SK-N-SH treated with all-trans-retinoic acid at 6 μM for 48 hours (cell line): Measurements from ENCODE around the gene TASOR2.

Source experiments
- ATAC-seq: fragments of 200-7000 bp; cut with Tn5 transposase; 3 replicates; pipeline ENCODE4 v1.9.1; 2020; ENCODE audit warnings: mild to moderate bottlenecking, moderate library complexity
- BACH2 ChIP-seq: fragments of 250-450 bp; sonication (Bioruptor Pico); IDR thresholded peaks from 2 replicates; pipeline ENCODE4 v1.9.0; 2021; ENCODE audit warnings: mild to moderate bottlenecking, borderline replicate concordance
- CREB5 ChIP-seq: fragments of 250-450 bp; sonication (Bioruptor Pico); IDR thresholded peaks from 2 replicates; pipeline ENCODE4 v1.5.1; 2020; ENCODE audit warnings: low read depth, mild to moderate bottlenecking, moderate library complexity
- CSDC2 ChIP-seq: fragments of 250-450 bp; sonication (Bioruptor Pico); IDR thresholded peaks from 2 replicates; pipeline ENCODE4 v1.5.0; 2020; ENCODE audit warnings: mild to moderate bottlenecking, moderate library complexity
- CSRNP3 ChIP-seq: fragments of 250-450 bp; sonication (Bioruptor Pico); IDR thresholded peaks from 2 replicates; pipeline ENCODE4 v1.5.1; 2021; ENCODE audit warnings: mild to moderate bottlenecking, moderate library complexity
- ESRRG ChIP-seq: fragments of 250-450 bp; sonication (Bioruptor Pico); IDR thresholded peaks from 2 replicates; pipeline ENCODE4 v1.6.1; 2021; ENCODE audit warnings: mild to moderate bottlenecking
- GLIS3 ChIP-seq: fragments of 250-450 bp; sonication (Bioruptor Pico); IDR thresholded peaks from 2 replicates; pipeline ENCODE4 v1.5.0; 2020; ENCODE audit warnings: mild to moderate bottlenecking, moderate library complexity
- ISL1 ChIP-seq: fragments of 250-450 bp; sonication (Bioruptor Pico); IDR thresholded peaks from 2 replicates; pipeline ENCODE4 v2.1.2; 2022; ENCODE audit warnings: mild to moderate bottlenecking, moderate library complexity
- OSR1 ChIP-seq: fragments of 250-450 bp; sonication (Bioruptor Pico); IDR thresholded peaks from 2 replicates; pipeline ENCODE4 v1.8.0; 2022; ENCODE audit warnings: moderate library complexity, mild to moderate bottlenecking, inconsistent platforms
- PATZ1 ChIP-seq: fragments of 250-450 bp; sonication (Bioruptor Pico); IDR thresholded peaks from 2 replicates; pipeline ENCODE4 v1.8.0; 2020; ENCODE audit warnings: mild to moderate bottlenecking, moderate library complexity, borderline replicate concordance
- POU6F1 ChIP-seq: fragments of 250-450 bp; sonication (Bioruptor Pico); IDR thresholded peaks from 2 replicates; pipeline ENCODE4 v1.8.0; 2021; ENCODE audit warnings: low read depth, mild to moderate bottlenecking, moderate library complexity, borderline replicate concordance
- PPARA ChIP-seq: fragments of 250-450 bp; sonication (Bioruptor Pico); IDR thresholded peaks from 2 replicates; pipeline ENCODE4 v1.5.0; 2020; ENCODE audit warnings: mild to moderate bottlenecking, borderline replicate concordance
- RARB ChIP-seq: fragments of 250-450 bp; sonication (Bioruptor Pico); IDR thresholded peaks from 2 replicates; pipeline ENCODE4 v1.8.0; 2021; ENCODE audit warnings: mild to moderate bottlenecking, moderate library complexity
- SNAI2 ChIP-seq: fragments of 250-450 bp; sonication (Bioruptor Pico); IDR thresholded peaks from 2 replicates; pipeline ENCODE4 v1.5.0; 2020; ENCODE audit warnings: mild to moderate bottlenecking, moderate library complexity
- TCF4 ChIP-seq: fragments of 250-450 bp; sonication (Bioruptor Pico); IDR thresholded peaks from 2 replicates; pipeline ENCODE4 v1.8.0; 2021; ENCODE audit warnings: mild to moderate bottlenecking, moderate library complexity, borderline replicate concordance
- TOX ChIP-seq: fragments of 250-450 bp; sonication (Bioruptor Pico); IDR thresholded peaks from 2 replicates; pipeline ENCODE4 v1.8.0; 2021; ENCODE audit warnings: mild to moderate bottlenecking, moderate library complexity, borderline replicate concordance
- ZC3H10 ChIP-seq: fragments of 250-450 bp; sonication (Bioruptor Pico); IDR thresholded peaks from 2 replicates; pipeline ENCODE4 v1.5.1; 2021; ENCODE audit warnings: mild to moderate bottlenecking, moderate library complexity
- ZFP3 ChIP-seq: fragments of 250-450 bp; sonication (Bioruptor Pico); IDR thresholded peaks from 2 replicates; pipeline ENCODE4 v1.5.0; 2020; ENCODE audit warnings: mild to moderate bottlenecking, moderate library complexity
- ZFP30 ChIP-seq: fragments of 450-650 bp; formaldehyde crosslinking; IDR thresholded peaks from 2 replicates; pipeline ENCODE4 v1.5.0; 2022; ENCODE audit warnings: mild to moderate bottlenecking, moderate library complexity
- ZNF565 ChIP-seq: fragments of 450-650 bp; formaldehyde crosslinking; conservative IDR thresholded peaks from 2 replicates; pipeline ENCODE4 v1.5.0; 2020; ENCODE audit warnings: low read depth, mild to moderate bottlenecking, moderate library complexity
- ZNF70 ChIP-seq: fragments of 450-650 bp; formaldehyde crosslinking; IDR thresholded peaks from 2 replicates; pipeline ENCODE4 v1.5.0; 2020; ENCODE audit warnings: mild to moderate bottlenecking, moderate library complexity
- ZNF8 ChIP-seq: fragments of 450-650 bp; formaldehyde crosslinking; IDR thresholded peaks from 2 replicates; pipeline ENCODE4 v1.5.0; 2020; ENCODE audit warnings: mild to moderate bottlenecking, moderate library complexity
- TF ChIP-seq, protein P1 (sequence below): fragments of 250-450 bp; sonication (Bioruptor Pico); IDR thresholded peaks from 2 replicates; pipeline ENCODE4 v1.5.0; 2020; ENCODE audit warnings: mild to moderate bottlenecking, moderate library complexity

TASOR2 gene

GRCh38 chr10:5643346-5644067, 41.1 kb upstream of the TASOR2 start (continued):
- TF ChIP-seq, protein P1, sequence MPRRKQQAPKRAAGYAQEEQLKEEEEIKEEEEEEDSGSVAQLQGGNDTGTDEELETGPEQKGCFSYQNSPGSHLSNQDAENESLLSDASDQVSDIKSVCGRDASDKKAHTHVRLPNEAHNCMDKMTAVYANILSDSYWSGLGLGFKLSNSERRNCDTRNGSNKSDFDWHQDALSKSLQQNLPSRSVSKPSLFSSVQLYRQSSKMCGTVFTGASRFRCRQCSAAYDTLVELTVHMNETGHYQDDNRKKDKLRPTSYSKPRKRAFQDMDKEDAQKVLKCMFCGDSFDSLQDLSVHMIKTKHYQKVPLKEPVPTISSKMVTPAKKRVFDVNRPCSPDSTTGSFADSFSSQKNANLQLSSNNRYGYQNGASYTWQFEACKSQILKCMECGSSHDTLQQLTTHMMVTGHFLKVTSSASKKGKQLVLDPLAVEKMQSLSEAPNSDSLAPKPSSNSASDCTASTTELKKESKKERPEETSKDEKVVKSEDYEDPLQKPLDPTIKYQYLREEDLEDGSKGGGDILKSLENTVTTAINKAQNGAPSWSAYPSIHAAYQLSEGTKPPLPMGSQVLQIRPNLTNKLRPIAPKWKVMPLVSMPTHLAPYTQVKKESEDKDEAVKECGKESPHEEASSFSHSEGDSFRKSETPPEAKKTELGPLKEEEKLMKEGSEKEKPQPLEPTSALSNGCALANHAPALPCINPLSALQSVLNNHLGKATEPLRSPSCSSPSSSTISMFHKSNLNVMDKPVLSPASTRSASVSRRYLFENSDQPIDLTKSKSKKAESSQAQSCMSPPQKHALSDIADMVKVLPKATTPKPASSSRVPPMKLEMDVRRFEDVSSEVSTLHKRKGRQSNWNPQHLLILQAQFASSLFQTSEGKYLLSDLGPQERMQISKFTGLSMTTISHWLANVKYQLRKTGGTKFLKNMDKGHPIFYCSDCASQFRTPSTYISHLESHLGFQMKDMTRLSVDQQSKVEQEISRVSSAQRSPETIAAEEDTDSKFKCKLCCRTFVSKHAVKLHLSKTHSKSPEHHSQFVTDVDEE (CRISPR knock-in tag): no peak

DNA sequence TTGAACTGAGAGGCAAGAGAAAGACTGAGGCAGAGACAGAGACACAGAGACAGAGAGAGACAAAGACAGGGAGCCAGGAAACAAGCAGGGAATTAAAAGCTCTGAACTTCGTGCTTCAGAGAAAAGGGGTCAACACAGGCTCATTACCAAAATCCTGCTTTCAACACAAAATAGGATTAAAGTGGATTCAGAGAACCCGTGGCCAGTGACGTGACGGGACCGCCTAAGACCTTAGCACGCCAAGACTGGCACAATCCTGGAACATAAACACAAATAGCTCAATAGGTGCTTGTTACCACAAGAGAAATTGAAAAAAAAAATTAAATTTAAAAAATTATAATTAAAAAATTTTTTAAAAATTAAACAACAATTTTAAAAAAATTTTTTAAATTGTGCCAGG, 39.7 kb upstream of the TASOR2 start:
- TF ChIP-seq RARB (CRISPR knock-in tag): no peak
- no peak for TF ChIP-seq ISL1 (CRISPR knock-in tag)
- no peak for TF ChIP-seq PATZ1
- no peak for TF ChIP-seq CSDC2 (CRISPR knock-in tag)
- no peak for TF ChIP-seq ESRRG (CRISPR knock-in tag)
- TF ChIP-seq GLIS3 (CRISPR knock-in tag): no peak
- TF ChIP-seq TOX (CRISPR knock-in tag): no peak
- no peak for TF ChIP-seq PPARA (CRISPR knock-in tag)
- no peak for TF ChIP-seq CREB5 (CRISPR knock-in tag)
- TF ChIP-seq SNAI2 (CRISPR knock-in tag): no peak
- no peak for TF ChIP-seq BACH2 (CRISPR knock-in tag)
- TF ChIP-seq ZFP3: no peak
- no peak for TF ChIP-seq ZNF70 (CRISPR knock-in tag)
- TF ChIP-seq OSR1 (CRISPR knock-in tag): no peak
- no peak for TF ChIP-seq ZNF8
- no peak for TF ChIP-seq POU6F1 (CRISPR knock-in tag)
- no peak for TF ChIP-seq CSRNP3
- no peak for TF ChIP-seq ZC3H10
- TF ChIP-seq ZFP30 (CRISPR knock-in tag): no peak
- ATAC-seq: no peak

GRCh38 chr10:5645375-5645774, 39.3 kb upstream of the TASOR2 start:
- ATAC-seq: no peak
- TF ChIP-seq ZNF8: no peak
- TF ChIP-seq ZNF70 (CRISPR knock-in tag): no peak
- no peak for TF ChIP-seq TOX (CRISPR knock-in tag)
- no peak for TF ChIP-seq ZNF565 (CRISPR knock-in tag)
- TF ChIP-seq GLIS3 (CRISPR knock-in tag): no peak
- no peak for TF ChIP-seq CSRNP3
- TF ChIP-seq ZFP3: no peak
- TF ChIP-seq ESRRG (CRISPR knock-in tag): no peak
- TF ChIP-seq PATZ1: no peak
- TF ChIP-seq PPARA (CRISPR knock-in tag): no peak
- no peak for TF ChIP-seq TCF4 (CRISPR knock-in tag)
- TF ChIP-seq RARB (CRISPR knock-in tag): no peak
- TF ChIP-seq CREB5 (CRISPR knock-in tag): no peak
- TF ChIP-seq ISL1 (CRISPR knock-in tag): no peak
- TF ChIP-seq ZFP30 (CRISPR knock-in tag): no peak
